HCT116 (cell line): ENCODE measurements around the gene CCL24. TPM values are rescaled to one million over a fixed set of nuclear protein-coding genes. Genes with fewer than 3 reads are reported as not detected.
"Not testable (repeated sequence)": the region's sequence is repeated elsewhere in the genome, so short reads cannot be mapped to it uniquely, and the experiment has no call there.

Source experiments
- ATAC-seq: fragments of 200-7000 bp; cut with Tn5 transposase; 2 replicates; pipeline ENCODE4 v1.9.1; 2020; ENCODE audit warnings: mild to moderate bottlenecking, moderate library complexity
- BruUV-seq: library from RNA; stranded (reverse); fragments of 400-500 nt; replicated peaks from 2 replicates; lab custom pipeline; 2021; lab: Mats Ljungman, UMichigan
- CTCF ChIA-PET: fragments of 300-600 bp; sonication (Branson Sonifier 250); formaldehyde crosslinking; loops from one replicate; lab custom pipeline; 2021; ENCODE audit warnings: antibody characterized with exemption; lab: Charles Lee
- POLR2A ChIA-PET: fragments of 300-600, 350-600 bp; sonication (Branson Sonifier 250); formaldehyde crosslinking; loops from one replicate; lab custom pipeline; 2021; ENCODE audit warnings: antibody characterized with exemption; lab: Charles Lee
- RAD21 ChIA-PET, 2 experiments: fragments of 300-600 bp; sonication (Branson Sonifier 250); formaldehyde crosslinking; loops; one replicate each; lab custom pipeline; 2023; ENCODE audit warnings: low total read pairs in 2 of 2; ENCODE audit not compliant: uncharacterized antibody in 2 of 2, unreplicated experiment in 2 of 2, low non-redundant PET in 1 of 2; lab: Charles Lee
- DNase-seq: peaks from one replicate; pipeline ENCODE4 v3.0.0-alpha.2; 2010; ENCODE audit warnings: low read depth, low spot score
- H2AFZ ChIP-seq: fragments of 200-600 bp; shearing (Covaris generic), sonication (generic); 2 replicates; pipeline ENCODE4 v1.6.1; 2017; ENCODE audit warnings: low read depth, mixed run types, mixed read lengths, antibody characterized with exemption, low read length; ENCODE audit not compliant: poor library complexity, severe bottlenecking
- H3K27ac ChIP-seq: 2 replicates; pipeline ENCODE4 v1.5.1; 2012; ENCODE audit warnings: low read depth, low read length
- H3K27me3 ChIP-seq: fragments of 200-600 bp; sonication (generic); 2 replicates; pipeline ENCODE4 v1.6.1; 2016; ENCODE audit warnings: mixed run types, low read length, mixed read lengths; ENCODE audit not compliant: insufficient read depth
- H3K36me3 ChIP-seq, 2 experiments: fragments of 200-500 bp in 1 of 2; fragments of 200-600 bp in 1 of 2; sonication (Bioruptor generic) in 1 of 2; sonication (generic) in 1 of 2; 2 replicates each; pipeline versions ENCODE4 v1.5.1 to v1.6.1; 2014 to 2016; ENCODE audit warnings: low read length in 2 of 2, inconsistent platforms in 1 of 2, mixed read lengths in 1 of 2, mixed run types in 1 of 2; ENCODE audit not compliant: insufficient read depth in 2 of 2, control insufficient read depth in 1 of 2
- H3K4me1 ChIP-seq, 2 experiments: fragments of 200-600 bp in 1 of 2; sonication (generic) in 1 of 2; 2 replicates each; pipeline versions ENCODE4 v1.5.1 to v1.6.1; 2012 to 2017; ENCODE audit warnings: low read length in 2 of 2, inconsistent platforms in 1 of 2, mild to moderate bottlenecking in 1 of 2, mixed read lengths in 1 of 2, mixed run types in 1 of 2, moderate library complexity in 1 of 2; ENCODE audit not compliant: insufficient read depth in 2 of 2, control insufficient read depth in 1 of 2
- H3K4me2 ChIP-seq: fragments of 200-600 bp; sonication (generic); 2 replicates; pipeline ENCODE4 v1.6.1; 2017; ENCODE audit warnings: mixed run types, low read length, mixed read lengths
- H3K4me3 ChIP-seq, 2 experiments: fragments of 200-600 bp in 1 of 2; sonication (generic) in 1 of 2; replicated peaks in 1 of 2; 2 replicates each; pipeline ENCODE4 v1.5.1; 2011 to 2016; ENCODE audit warnings: low read length in 2 of 2, control low read depth in 1 of 2, low read depth in 1 of 2, mild to moderate bottlenecking in 1 of 2, mixed read lengths in 1 of 2, mixed run types in 1 of 2
- H3K79me2 ChIP-seq: fragments of 200-600 bp; sonication (generic); 2 replicates; pipeline ENCODE4 v1.6.1; 2017; ENCODE audit warnings: mild to moderate bottlenecking, mixed run types, low read length, moderate library complexity, mixed read lengths; ENCODE audit not compliant: insufficient read depth
- H3K9ac ChIP-seq: fragments of 200-600 bp; sonication (generic); 2 replicates; pipeline ENCODE4 v1.6.1; 2016; ENCODE audit warnings: low read length, mixed read lengths
- H3K9me2 ChIP-seq: fragments of 200-600 bp; sonication (generic), shearing (Covaris generic); 2 replicates; pipeline ENCODE4 v1.6.1; 2017; ENCODE audit warnings: mixed run types, mild to moderate bottlenecking, moderate library complexity; ENCODE audit not compliant: insufficient read depth
- H3K9me3 ChIP-seq, 2 experiments: fragments of 200-500 bp in 1 of 2; fragments of 200-600 bp in 1 of 2; sonication (Bioruptor generic) in 1 of 2; sonication (generic) in 1 of 2; 2 replicates each; pipeline ENCODE4 v1.6.1; 2014 to 2017; ENCODE audit warnings: low read length in 2 of 2, mixed read lengths in 2 of 2, inconsistent platforms in 1 of 2, low read depth in 1 of 2, mild to moderate bottlenecking in 1 of 2, mixed run types in 1 of 2, moderate library complexity in 1 of 2; ENCODE audit not compliant: control insufficient read depth in 1 of 2, insufficient read depth in 1 of 2
- H4K20me1 ChIP-seq: fragments of 200-600 bp; sonication (generic), shearing (Covaris generic); 2 replicates; pipeline ENCODE4 v1.6.1; 2017; ENCODE audit warnings: mixed run types, mild to moderate bottlenecking, moderate library complexity; ENCODE audit not compliant: insufficient read depth
- intact Hi-C: fragments of 100-400 bp; cut with micrococcal nuclease; formaldehyde crosslinking; loops from 2 replicates; pipeline ENCODE4 v1.10.0; 2022
- total RNA-seq: library from RNA; stranded (reverse); gene quantifications from one replicate; pipeline ENCODE4 v1.2.1, GENCODE V29; 2021; ENCODE audit not compliant: unreplicated experiment

The CCL24 gene
- total RNA-seq, 1 experiment from 2014 or later = not detected

DNA sequence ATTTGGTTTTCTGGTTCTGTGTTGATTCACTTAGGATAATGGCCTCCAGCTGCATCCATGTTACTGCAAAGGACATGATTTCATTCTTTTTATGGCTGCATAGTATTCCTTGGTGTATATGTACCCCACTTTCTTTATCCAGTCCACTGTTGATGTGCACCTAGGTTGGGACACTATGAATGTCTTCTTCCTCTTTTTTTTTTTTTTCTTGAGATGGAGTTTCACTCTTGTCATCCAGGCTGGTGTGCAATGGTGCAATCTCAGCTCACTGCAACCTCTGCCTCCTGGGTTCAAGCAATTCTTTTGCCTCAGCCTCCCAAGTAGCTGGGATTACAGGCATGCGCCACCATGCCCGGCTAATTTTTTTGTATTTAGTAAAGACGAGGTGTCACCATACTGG lies 51.8 kb downstream of the CCL24 start:
- not testable (repeated sequence) for H3K79me2 ChIP-seq, H4K20me1 ChIP-seq, H3K4me2 ChIP-seq, H3K9ac ChIP-seq, H3K4me3 ChIP-seq, H3K9me3 ChIP-seq, DNase-seq, H3K27ac ChIP-seq, H3K27me3 ChIP-seq, H2AFZ ChIP-seq, ATAC-seq, H3K4me1 ChIP-seq, H3K9me2 ChIP-seq, H3K36me3 ChIP-seq, BruUV-seq
- ChIA-PET CTCF (interaction anchor here (0.6 to 1.1 kb wide), 7 partner anchors 12 to 684 kb away, joined by 3 to 15 read pairs (median 4); no protein-coding TSS in a partner anchor), RAD21 (interaction anchor here in 1 of 2 experiments (1.0 kb wide), 1 partner anchor 258 kb away, joined by 6 read pairs; no protein-coding TSS in a partner anchor), POLR2A (interaction anchor here (0.6 kb wide), 1 partner anchor 154 kb away, joined by 3 read pairs; no protein-coding TSS in a partner anchor)
- intact Hi-C loops = loop anchor here (1.0 to 10.0 kb wide), 2 partner anchors 146 to 263 kb away; no protein-coding TSS in a partner anchor

Other genes with a start within 250 kb of the CCL24 start
- gene HIP1, start 74.9 kb downstream of the CCL24 start, total RNA-seq = 22.1 TPM
- gene CCL26, start 41.6 kb downstream of the CCL24 start, total RNA-seq = 0.49 TPM
- gene RHBDD2, start 65.2 kb upstream of the CCL24 start, total RNA-seq = 42.9 TPM
- gene POR, start 101.3 kb upstream of the CCL24 start, total RNA-seq = 120 TPM
- gene TMEM120A, start 180.8 kb upstream of the CCL24 start, total RNA-seq = 25.9 TPM
- 32.5 TPM for gene STYXL1, start 234.2 kb upstream of the CCL24 start, total RNA-seq
- 357 TPM for gene MDH2, start 234.3 kb upstream of the CCL24 start, total RNA-seq